Stimulated activated naive CD8-positive, alpha-beta T cell treated with anti-CD3 and anti-CD28 coated beads, Interleukin-15, amount 100 ng/mL, for 72 hours (primary cell): ENCODE results near the gene OGN.

Source experiments
- ATAC-seq: fragments of 150-1000 bp; cut with Tn5 transposase; 2 replicates; pipeline ENCODE4 v1.10.0; 2021; ENCODE audit warnings: mild to moderate bottlenecking, moderate library complexity
- DNase-seq, 2 donors: peaks; one replicate each; pipeline ENCODE4 v3.0.0; 2021 to 2022
- H3K27ac Mint-ChIP-seq, 2 donors: one replicate each; pipeline ENCODE4 v1.8.0; 2022; ENCODE audit warnings: mild to moderate bottlenecking in 2 of 2, mixed read lengths in 2 of 2, moderate library complexity in 2 of 2
- H3K27me3 Mint-ChIP-seq: one replicate; pipeline ENCODE4 v1.8.0; 2022; ENCODE audit warnings: mixed read lengths
- H3K4me1 Mint-ChIP-seq: one replicate; pipeline ENCODE4 v1.8.0; 2022; ENCODE audit warnings: mild to moderate bottlenecking, mixed read lengths
- H3K4me3 Mint-ChIP-seq, 2 donors: one replicate each; pipeline ENCODE4 v1.8.0; 2022; ENCODE audit warnings: mild to moderate bottlenecking in 2 of 2, mixed read lengths in 2 of 2, moderate library complexity in 1 of 2
- H3K9me3 Mint-ChIP-seq, 2 donors: one replicate each; pipeline ENCODE4 v1.8.0; 2022; ENCODE audit warnings: mixed read lengths in 2 of 2

Gene OGN

DNA sequence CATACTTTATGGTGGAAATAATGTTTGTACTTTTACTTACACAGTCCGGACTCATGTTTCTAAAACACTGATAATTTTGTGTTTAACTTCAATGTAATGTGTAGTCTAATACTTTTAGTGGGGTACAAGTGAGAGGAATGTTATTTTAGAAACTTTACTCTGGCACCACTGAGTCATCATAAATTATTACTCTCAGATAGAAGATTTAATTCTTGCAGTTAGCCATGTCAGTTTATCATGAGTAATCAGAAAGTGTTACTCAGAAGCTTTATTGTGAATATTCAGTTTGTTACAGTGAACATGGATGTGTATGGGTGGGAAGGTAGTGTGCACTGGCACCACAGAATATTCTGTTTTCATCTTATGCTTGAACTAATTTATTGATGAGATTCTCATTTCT is 20.0 kb downstream of the OGN start:
- ATAC-seq (no peak), DNase-seq (no peak)
- Mint-ChIP-seq H3K4me1 (peaks cover 3% of the 10 kb centered on the region), H3K27ac (no peak overlapping the region), H3K4me3 (no peak overlapping the region), H3K27me3 (no peaks in the 10 kb centered on the region), H3K9me3 (no peaks in the 10 kb centered on the region)

DNA sequence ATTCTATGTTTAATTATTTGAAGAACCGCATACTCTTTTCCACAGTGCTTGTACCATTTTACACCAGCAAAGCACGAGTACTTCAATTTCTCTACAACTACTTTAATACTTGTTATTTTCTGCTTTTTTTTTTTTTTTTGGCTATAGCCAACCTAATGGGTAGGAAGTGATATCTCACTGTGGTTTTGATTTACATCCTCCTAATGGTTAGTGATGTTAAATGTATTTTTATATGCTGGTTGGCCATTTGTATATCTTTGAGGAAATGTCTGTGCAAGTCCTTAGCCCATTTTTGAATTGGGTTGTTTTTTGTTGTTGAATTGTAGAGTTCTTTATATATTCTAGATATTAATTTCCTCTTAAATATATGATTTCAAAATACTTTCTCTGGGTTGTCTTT is 22.6 kb downstream of the OGN start:
- ATAC-seq (no peak), DNase-seq (no peak)
- peaks cover 12% of the 10 kb centered on the region for H3K4me1 Mint-ChIP-seq
- no peak overlapping the region for H3K27ac Mint-ChIP-seq
- no peak overlapping the region for H3K4me3 Mint-ChIP-seq
- H3K27me3 Mint-ChIP-seq, result no peaks in the 10 kb centered on the region
- H3K9me3 Mint-ChIP-seq, result no peaks in the 10 kb centered on the region

DNA sequence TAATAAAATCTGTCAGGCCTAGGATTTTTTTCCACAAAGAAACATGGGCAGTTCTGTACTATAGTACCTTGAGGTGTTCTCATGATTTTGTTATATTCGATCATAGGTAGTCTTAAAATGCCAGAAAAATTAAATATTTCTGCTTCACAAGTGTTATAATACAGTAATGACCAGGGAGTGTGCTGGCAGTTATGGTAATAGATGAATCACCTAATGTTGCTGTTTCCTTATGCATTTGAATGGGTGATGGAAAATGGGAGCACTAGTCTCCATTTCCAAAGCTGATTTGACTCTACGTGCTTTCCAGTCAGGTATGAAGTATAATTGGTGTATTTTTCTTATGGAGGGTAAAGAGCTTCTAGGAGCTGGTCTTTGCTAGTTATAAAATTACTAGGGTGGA is 23.8 kb downstream of the OGN start:
- no peaks in the 10 kb centered on the region for H3K27me3 Mint-ChIP-seq
- H3K9me3 Mint-ChIP-seq, result no peaks in the 10 kb centered on the region
- no peak overlapping the region for H3K27ac Mint-ChIP-seq
- no peak for ATAC-seq
- no peak for DNase-seq
- no peak overlapping the region for H3K4me3 Mint-ChIP-seq
- H3K4me1 Mint-ChIP-seq, result peaks cover 12% of the 10 kb centered on the region

DNA sequence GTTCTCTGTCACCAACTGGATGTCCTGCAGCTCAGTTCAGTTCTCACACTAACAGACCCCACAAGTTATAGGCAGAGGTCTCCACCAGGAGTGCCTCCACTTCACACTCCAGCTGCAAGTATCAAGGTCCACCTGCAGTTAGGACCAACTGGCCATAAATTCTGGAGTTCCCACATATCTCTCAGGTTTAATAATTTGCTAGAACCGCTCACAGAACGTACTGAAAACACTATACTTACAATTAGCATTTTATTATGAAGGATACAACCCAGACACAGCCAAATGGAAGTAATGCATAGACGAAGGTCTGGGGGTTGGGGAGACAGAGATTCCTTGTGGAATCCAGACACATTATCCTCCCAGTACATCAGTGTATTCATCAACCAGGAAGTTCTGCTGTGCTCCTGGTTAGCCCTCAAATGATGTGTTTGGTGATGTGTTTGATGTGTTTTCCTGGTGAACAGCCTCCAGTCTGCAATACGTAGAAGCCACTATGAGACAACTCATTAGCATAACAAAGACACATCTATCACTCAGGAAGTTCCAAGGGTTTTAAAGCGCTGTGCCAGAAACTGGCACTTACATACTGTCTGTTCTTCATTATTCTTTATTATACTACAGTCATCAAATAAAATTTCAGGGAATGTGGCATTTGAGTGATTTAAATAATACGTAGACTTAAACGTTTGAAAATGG is 25.4 kb downstream of the OGN start:
- DNase-seq, result no peak

DNA sequence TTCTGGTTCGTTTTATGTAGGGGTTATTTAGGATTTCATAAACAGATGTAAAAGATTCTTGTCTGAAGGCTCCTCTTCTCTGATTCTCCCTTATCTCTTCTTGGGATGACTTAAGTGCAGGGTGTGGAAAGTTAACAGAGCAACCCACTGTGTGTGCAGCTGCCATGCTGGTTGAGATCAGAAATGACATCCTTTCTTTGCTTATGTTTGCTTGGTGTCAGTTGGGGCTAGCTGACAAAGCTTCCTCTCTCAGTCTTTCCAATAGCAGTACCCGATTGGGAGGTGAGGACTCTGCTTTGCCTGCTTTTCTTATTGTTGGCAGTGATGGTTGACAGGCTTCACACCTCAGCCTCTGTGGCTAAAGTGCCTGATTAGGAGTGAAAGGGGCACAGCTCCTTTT is 26.5 kb downstream of the OGN start:
- peaks cover 12% of the 10 kb centered on the region for H3K4me1 Mint-ChIP-seq
- H3K4me3 Mint-ChIP-seq, result no peak overlapping the region
- H3K9me3 Mint-ChIP-seq, result peaks cover under 1 to 17% of the 10 kb centered on the region in 2 donors
- no peak for ATAC-seq
- no peak for DNase-seq
- H3K27me3 Mint-ChIP-seq, result no peaks in the 10 kb centered on the region
- no peak overlapping the region for H3K27ac Mint-ChIP-seq

More for the DNA sequence above, 25.4 kb downstream of the OGN start:
- Mint-ChIP-seq H3K4me3 (no peak overlapping the region), H3K27me3 (no peaks in the 10 kb centered on the region), H3K4me1 (peaks cover 12% of the 10 kb centered on the region), H3K27ac (peak overlapping the region in 1 of 2 donors; percentile 12), H3K9me3 (peaks cover 0 to 14% of the 10 kb centered on the region in 2 donors)
- ATAC-seq, result no peak

DNA sequence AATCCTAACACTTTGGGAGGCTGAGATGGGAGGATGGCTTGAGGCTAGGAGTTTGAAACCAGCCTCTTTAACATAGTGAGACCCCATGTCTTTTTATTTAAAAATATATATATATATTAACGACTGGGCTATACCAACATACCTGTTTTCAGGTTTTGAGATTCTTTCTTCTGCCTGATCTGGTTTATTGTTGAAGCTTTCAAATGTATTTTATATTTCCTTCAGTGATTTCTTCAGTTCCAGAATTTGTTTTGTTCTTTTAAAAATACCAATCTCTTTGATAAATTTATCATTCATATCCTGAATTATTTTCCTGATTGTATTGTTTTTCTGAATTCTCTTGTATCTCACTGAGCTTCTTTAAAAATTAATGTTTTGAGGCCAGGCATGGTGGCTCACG is 31.2 kb downstream of the OGN start:
- H3K4me1 Mint-ChIP-seq, result no peaks in the 10 kb centered on the region
- ATAC-seq, result no peak
- H3K27ac Mint-ChIP-seq, result no peak overlapping the region
- H3K9me3 Mint-ChIP-seq, result peaks cover 6 to 26% of the 10 kb centered on the region in 2 donors
- H3K27me3 Mint-ChIP-seq, result no peaks in the 10 kb centered on the region
- no peak for DNase-seq
- H3K4me3 Mint-ChIP-seq, result no peak overlapping the region

DNA sequence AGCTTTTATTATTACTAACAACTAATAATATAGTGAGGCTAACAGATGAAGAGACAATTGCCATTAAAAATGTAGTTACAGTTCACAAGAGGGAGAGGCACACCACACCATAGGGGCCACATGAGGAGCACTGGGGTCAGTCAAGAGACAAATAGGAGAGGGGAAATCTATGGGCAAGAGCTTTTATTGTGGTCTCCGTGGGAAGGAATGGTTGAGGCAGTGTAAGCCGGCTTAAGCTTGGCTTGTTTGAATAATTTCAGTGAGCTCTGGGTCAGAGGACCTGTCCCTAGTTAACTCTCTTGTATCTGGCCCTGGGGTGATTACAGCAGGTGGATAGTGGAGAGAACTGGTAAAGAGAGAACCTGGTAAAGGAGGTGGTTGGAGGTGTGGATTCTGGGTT is 35.3 kb downstream of the OGN start:
- no peaks in the 10 kb centered on the region for H3K4me1 Mint-ChIP-seq
- DNase-seq (no peak), ATAC-seq (no peak)
- no peaks in the 10 kb centered on the region for H3K27me3 Mint-ChIP-seq
- H3K9me3 Mint-ChIP-seq, result peaks cover 6 to 12% of the 10 kb centered on the region in 2 donors
- no peak overlapping the region for H3K27ac Mint-ChIP-seq
- H3K4me3 Mint-ChIP-seq, result no peak overlapping the region

DNA sequence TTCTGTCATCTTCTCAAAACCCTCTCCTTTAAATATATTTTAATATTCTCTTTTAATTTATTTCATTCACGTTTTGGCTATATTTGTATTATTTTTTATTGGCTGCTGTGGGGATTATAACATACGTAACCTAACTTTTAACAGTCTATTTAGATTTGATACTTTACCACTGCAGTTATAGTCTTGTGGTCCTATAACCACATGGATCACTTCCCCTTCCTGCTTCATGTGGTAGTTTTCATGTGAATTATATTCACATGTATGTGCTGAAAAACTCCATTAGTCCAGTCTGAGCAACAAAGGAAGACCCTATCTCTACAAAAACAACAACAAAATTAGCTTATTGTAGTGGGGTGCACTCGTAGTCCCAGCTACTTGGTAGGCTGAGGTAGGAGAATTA is 44.3 kb downstream of the OGN start:
- no peaks in the 10 kb centered on the region for H3K4me1 Mint-ChIP-seq
- H3K27me3 Mint-ChIP-seq, result no peaks in the 10 kb centered on the region
- no peak overlapping the region for H3K4me3 Mint-ChIP-seq
- no peak overlapping the region for H3K27ac Mint-ChIP-seq
- no peak for DNase-seq
- peaks cover 13% of the 10 kb centered on the region in 2 donors for H3K9me3 Mint-ChIP-seq
- ATAC-seq, result no peak

DNA sequence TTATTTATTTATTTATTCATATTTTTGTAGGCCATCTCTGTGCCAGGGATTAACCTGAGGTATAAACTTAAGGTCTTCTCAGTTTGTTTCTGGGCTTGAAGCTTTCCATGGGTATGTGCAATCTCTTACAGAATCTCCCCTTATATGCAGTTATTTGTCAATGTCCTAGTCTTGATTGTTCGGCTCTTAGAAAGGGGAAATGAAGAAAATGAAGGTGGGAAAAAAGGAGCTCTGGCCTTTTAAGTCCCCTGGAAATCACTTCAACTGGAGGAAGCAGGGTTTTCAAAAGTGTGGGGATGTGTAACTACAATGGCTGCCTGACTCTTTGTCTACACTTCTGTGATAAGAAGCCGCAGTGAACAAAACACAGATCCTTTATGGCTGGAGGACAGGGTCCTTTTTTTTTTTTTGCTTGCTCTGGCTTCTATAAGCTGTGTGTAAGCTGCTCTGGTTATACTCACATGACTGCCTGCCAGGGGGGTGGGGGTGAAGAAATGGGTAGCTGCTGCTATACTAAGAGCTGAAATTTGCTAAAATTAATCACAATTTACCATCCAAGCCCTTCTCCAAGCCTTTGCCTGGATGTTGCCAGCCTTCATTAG is 44.9 kb downstream of the OGN start:
- Mint-ChIP-seq H3K4me3 (no peak overlapping the region), H3K4me1 (no peaks in the 10 kb centered on the region), H3K27ac (no peak overlapping the region), H3K27me3 (no peaks in the 10 kb centered on the region), H3K9me3 (peaks cover 17 to 19% of the 10 kb centered on the region in 2 donors)
- no peak for DNase-seq
- ATAC-seq, result no peak

DNA sequence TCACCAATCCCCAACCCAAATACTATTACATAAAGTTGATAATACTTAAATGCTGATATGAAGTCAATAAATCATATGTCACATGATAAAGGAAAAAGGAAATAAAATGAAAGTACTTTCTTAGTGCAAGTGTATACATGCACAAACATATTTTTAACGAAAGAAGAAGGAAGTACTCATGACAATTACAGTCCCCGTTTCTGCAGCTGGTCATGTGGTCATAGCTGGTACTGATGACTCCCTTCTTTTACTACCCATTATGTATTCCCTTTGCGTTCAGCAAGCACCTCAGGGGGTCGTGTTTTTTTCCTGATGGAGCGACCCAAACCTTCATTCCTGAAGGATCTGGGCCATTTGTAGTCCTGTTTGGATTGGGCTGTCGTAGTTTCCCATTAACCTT is 51.3 kb downstream of the OGN start:
- Mint-ChIP-seq H3K27ac (peak overlapping the region in 1 of 2 donors; percentile 2), H3K4me3 (no peak overlapping the region), H3K27me3 (no peaks in the 10 kb centered on the region), H3K4me1 (no peaks in the 10 kb centered on the region), H3K9me3 (peaks cover 11 to 29% of the 10 kb centered on the region in 2 donors)
- DNase-seq (no peak), ATAC-seq (no peak)

DNA sequence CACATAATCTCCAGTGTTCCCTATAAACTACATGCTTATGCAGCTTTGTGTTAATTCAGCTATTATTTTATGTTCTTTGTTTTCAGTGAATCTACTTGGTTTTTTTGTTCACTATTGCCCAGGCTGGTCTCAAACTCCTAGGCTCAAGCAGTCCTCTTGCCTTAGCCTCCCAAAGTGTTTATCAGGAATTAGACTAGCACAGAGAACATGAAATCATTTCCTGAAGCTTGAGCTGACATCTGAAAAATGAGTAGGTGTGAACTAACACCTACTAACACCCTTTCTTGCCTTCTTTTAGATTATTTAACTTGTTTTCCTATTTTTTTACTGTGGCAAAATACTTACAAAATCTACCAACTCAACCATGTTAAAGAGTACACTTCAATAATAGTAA is 53.6 kb downstream of the OGN start:
- Mint-ChIP-seq H3K4me3 (no peak overlapping the region), H3K4me1 (no peaks in the 10 kb centered on the region), H3K27ac (no peak overlapping the region), H3K9me3 (peaks cover 6 to 22% of the 10 kb centered on the region in 2 donors), H3K27me3 (no peaks in the 10 kb centered on the region)
- no peak for ATAC-seq
- DNase-seq, result no peak

DNA sequence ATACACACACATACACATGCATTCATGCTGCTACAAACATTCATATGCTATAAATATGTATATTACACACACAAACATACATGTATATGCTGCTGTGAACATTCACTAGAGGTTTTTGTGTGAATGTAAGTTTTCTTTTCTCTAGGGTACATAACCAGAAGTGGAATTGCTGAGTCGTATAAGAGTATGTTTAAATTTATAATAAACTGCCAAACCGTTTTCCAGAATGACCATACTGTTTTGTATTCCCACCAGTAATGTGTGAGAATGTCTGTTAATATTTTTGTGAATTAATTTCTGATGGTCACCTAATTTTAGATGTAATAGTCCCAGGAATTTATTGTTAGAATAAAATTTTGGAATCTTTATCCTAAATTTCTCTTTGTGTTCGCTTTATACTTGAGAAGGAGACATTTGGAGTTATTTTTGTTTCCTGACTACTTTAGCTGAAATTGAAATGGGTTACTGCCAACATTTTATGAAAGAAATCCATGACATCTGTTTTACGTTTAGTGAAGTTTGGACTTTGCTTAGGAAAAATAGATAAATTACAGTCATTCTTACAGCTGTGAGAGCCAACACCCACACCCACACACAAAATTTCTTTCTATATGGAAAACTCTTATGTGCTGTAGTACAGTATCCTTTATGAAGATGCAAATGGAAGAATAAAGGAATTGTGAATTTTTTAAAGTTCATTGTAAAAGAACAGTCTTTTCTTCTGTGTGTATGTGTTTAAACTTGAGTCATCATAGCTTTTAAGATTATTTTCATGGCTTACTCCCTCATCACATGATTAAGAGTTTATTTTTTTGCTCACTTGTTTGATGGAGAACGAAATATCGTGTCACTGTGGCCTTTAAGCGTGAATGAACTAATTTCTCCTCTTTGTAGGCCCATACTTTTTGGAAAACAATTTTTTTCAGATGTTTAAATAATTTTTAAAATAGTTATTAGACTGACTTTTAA is 54.3 kb downstream of the OGN start:
- no peaks in the 10 kb centered on the region for H3K27me3 Mint-ChIP-seq
- H3K9me3 Mint-ChIP-seq, result peaks cover 6 to 20% of the 10 kb centered on the region in 2 donors
- no peaks in the 10 kb centered on the region for H3K4me1 Mint-ChIP-seq
- no peak overlapping the region for H3K27ac Mint-ChIP-seq
- ATAC-seq (no peak), DNase-seq (no peak)
- H3K4me3 Mint-ChIP-seq, result no peak overlapping the region

DNA sequence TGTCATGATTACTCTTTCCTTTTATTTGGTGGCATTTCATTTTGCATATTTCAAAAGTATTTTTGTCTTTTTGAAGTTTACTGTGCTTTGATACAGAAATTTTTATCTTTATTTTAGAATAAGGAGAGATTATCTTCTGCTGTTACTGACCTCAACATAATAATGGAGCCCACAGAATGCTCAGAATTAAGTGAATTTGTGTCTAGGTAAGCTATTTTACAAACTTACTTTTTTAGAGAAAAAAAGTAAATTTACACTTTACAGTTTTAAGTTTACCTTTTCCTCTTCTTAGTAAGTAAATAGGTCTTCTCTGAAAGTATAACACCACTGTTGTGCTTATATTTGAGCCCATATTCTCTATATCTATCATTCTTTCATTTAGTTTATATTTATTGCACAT is 58.8 kb downstream of the OGN start:
- H3K4me1 Mint-ChIP-seq, result no peaks in the 10 kb centered on the region
- no peak overlapping the region for H3K4me3 Mint-ChIP-seq
- no peak for DNase-seq
- no peaks in the 10 kb centered on the region for H3K27me3 Mint-ChIP-seq
- no peaks in the 10 kb centered on the region for H3K9me3 Mint-ChIP-seq
- ATAC-seq, result no peak
- no peak overlapping the region for H3K27ac Mint-ChIP-seq

DNA sequence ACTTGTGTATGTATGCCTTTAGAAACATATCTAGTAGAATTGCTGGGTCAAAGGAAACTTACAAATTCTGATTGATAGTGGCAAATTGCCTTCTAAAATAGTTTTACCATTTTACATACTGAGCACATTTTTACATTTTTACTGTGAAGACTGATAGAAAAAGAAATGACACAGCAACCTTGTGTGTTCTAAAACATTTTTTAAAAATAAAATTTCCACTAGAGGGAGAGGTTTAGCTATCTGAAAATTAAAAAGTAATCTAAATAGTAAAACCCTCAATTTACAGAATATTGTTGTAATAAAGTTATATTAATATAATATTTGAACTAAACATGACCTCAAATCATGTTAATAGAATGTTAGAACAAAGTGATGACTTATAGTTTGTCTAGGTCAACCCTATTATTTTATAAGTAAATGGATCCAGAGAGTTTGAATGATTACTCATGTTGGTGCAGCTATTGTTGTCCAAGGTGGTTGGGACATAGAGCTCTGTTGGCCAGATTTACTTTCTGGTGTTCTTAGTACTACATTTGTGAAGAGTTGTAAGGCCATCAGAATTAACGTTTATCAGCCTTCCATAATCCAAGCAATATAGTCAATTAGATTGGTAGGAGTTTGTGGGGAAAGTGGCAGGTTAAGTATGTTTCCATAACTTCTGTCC is 61.4 kb downstream of the OGN start:
- no peaks in the 10 kb centered on the region for H3K27me3 Mint-ChIP-seq
- DNase-seq (no peak), ATAC-seq (no peak)
- no peaks in the 10 kb centered on the region for H3K4me1 Mint-ChIP-seq
- no peak overlapping the region for H3K27ac Mint-ChIP-seq
- H3K4me3 Mint-ChIP-seq, result no peak overlapping the region
- no peaks in the 10 kb centered on the region for H3K9me3 Mint-ChIP-seq

DNA sequence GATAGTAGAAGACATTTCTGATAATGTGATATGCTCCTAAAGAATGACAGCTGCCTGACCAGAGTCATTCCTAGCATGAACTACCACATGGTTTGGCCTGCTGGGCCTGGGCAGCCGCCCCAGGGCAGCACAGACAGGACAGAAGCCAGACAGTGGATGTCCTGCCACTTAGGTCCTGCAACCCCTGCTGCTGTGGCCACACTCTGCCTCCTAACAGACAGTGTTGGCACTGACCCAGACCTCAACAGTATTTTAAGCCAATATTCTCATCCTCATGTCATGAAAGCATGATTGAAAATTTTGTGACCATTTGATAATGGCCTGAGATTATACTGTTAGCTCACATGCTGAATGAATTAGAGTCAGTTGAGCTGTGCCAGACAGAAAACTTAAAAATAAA is 62.8 kb downstream of the OGN start:
- DNase-seq (no peak), ATAC-seq (no peak)
- H3K27ac Mint-ChIP-seq, result no peak overlapping the region
- H3K4me3 Mint-ChIP-seq, result no peak overlapping the region
- H3K27me3 Mint-ChIP-seq, result no peaks in the 10 kb centered on the region
- H3K9me3 Mint-ChIP-seq, result no peaks in the 10 kb centered on the region
- no peaks in the 10 kb centered on the region for H3K4me1 Mint-ChIP-seq

DNA sequence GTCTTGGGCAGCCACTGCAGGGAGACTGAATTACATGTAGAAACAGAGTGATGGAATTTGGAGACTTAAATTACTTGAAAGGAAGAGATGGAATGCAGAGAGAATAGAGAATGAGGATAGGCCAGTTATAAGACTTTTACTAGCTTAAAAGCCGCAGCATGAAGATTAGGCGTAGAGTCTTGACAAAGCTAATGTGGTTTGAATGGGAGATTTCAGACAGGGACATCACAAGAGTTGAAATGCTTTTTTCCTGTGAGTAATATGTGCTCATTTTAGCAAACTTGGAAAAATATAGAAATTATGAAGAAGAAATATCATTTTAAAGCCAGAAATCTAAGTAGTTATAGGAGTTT is 71.1 kb downstream of the OGN start:
- Mint-ChIP-seq H3K4me3 (no peak overlapping the region), H3K9me3 (no peaks in the 10 kb centered on the region), H3K27me3 (no peaks in the 10 kb centered on the region), H3K27ac (peak overlapping the region in 1 of 2 donors; percentile 47), H3K4me1 (peaks cover 16% of the 10 kb centered on the region)
- ATAC-seq, result no peak
- no peak for DNase-seq
